WERI-Rb-1 (cell line): ENCODE results near the gene IGSF11.
A peak's percentile ranks its signal among the peaks of the same experiment; 100 is the strongest.

ENCODE experiments used
- DNase-seq: peaks from one replicate; pipeline ENCODE4 v3.0.0-alpha.2; 2020
- H3K27ac ChIP-seq: fragments of 250-450 bp; sonication (Bioruptor Pico); 2 replicates; pipeline ENCODE4 v1.5.1; 2020; ENCODE audit warnings: mild to moderate bottlenecking, moderate library complexity
- H3K27me3 ChIP-seq: fragments of 250-450 bp; sonication (Bioruptor Pico); 2 replicates; pipeline ENCODE4 v1.5.1; 2021; ENCODE audit warnings: mild to moderate bottlenecking, low read depth, moderate library complexity; ENCODE audit not compliant: insufficient read depth, severe bottlenecking
- H3K36me3 ChIP-seq: fragments of 250-450 bp; sonication (Bioruptor Pico); 2 replicates; pipeline ENCODE4 v1.5.1; 2020; ENCODE audit warnings: mild to moderate bottlenecking, moderate library complexity
- H3K4me3 ChIP-seq: 2 replicates; pipeline ENCODE4 v1.5.1; 2011; ENCODE audit warnings: low read depth, mild to moderate bottlenecking, control low read depth, low read length
- H3K9me3 ChIP-seq: fragments of 250-450 bp; sonication (Bioruptor Pico); 2 replicates; pipeline ENCODE4 v1.5.1; 2021; ENCODE audit warnings: mild to moderate bottlenecking, moderate library complexity; ENCODE audit not compliant: severe bottlenecking
- TF ChIP-seq, protein P1 (sequence below): IDR thresholded peaks from 2 replicates; pipeline ENCODE4 v1.5.1; 2011; ENCODE audit warnings: low read depth, mild to moderate bottlenecking, control low read depth, inconsistent platforms, low read length

IGSF11 gene

DNA sequence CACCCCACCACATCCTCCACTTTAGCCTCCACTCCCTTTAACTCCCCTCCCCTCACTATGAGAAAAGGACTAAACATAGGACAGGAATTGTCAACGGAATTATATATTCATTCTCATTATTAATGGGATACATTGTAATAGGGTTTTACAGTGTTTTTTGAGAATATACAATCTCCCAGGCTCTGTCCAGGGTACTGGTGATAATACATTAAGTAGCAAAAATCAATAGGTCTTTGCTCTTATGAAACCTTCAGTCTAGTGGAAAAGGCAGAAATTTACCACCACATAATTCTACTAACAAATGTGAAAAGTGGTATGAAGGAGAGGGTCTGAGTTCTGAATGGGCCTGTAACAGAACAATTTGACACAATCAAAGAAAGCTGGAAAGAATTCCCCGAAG lies 28.2 kb upstream of the IGSF11 start:
- no peak overlapping the region for H3K27ac ChIP-seq
- H3K27me3 ChIP-seq = no peaks in the 10 kb centered on the region
- no peaks in the 10 kb centered on the region for H3K9me3 ChIP-seq
- no peak overlapping the region for H3K4me3 ChIP-seq
- DNase-seq = no peak
- no peaks in the 10 kb centered on the region for H3K36me3 ChIP-seq
- TF ChIP-seq, protein P1, sequence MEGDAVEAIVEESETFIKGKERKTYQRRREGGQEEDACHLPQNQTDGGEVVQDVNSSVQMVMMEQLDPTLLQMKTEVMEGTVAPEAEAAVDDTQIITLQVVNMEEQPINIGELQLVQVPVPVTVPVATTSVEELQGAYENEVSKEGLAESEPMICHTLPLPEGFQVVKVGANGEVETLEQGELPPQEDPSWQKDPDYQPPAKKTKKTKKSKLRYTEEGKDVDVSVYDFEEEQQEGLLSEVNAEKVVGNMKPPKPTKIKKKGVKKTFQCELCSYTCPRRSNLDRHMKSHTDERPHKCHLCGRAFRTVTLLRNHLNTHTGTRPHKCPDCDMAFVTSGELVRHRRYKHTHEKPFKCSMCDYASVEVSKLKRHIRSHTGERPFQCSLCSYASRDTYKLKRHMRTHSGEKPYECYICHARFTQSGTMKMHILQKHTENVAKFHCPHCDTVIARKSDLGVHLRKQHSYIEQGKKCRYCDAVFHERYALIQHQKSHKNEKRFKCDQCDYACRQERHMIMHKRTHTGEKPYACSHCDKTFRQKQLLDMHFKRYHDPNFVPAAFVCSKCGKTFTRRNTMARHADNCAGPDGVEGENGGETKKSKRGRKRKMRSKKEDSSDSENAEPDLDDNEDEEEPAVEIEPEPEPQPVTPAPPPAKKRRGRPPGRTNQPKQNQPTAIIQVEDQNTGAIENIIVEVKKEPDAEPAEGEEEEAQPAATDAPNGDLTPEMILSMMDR = no peak

DNA sequence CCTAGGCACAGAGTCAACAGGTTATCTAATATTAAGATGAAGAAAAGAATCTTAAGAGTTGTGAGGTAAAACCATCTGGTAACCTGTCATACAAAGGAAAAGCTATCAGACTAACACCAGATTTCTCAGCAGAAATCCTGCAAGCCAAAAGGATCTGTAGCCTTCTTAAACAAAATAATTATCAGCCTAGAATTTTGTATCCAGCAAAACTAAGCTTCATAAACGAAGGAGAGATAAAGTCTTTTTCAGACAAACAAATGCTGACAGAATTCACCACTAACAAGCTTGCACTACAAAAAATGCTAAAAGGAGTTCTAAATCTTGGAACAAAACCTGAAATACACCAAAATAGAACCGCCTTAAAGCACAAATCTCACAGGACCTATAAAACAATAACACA lies 9.9 kb upstream of the IGSF11 start:
- no peaks in the 10 kb centered on the region for H3K9me3 ChIP-seq
- no peak overlapping the region for H3K4me3 ChIP-seq
- no peak for DNase-seq
- no peak overlapping the region for H3K27ac ChIP-seq
- no peaks in the 10 kb centered on the region for H3K36me3 ChIP-seq
- TF ChIP-seq, protein P1 = no peak
- H3K27me3 ChIP-seq = no peaks in the 10 kb centered on the region

DNA sequence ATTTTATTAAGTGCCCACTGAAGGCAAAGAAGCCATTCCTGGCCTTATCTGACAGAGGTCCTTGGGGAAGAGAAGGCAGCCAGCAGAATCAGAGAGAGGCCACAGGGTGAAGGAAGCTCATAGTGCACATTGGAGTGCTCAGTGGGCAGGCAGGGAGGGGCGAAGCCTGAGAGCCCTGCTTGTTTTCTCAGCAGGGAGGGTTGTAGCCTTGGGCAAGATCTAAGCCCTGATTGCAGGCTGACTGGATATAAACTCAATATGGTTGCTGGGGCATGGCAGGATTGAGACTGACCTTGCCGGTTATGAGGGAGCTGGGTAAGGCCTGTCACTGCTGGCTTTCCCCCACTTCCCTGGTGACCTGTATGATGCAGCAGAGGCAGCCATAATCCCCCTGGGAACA lies 7.5 kb upstream of the IGSF11 start:
- DNase-seq = no peak
- TF ChIP-seq, protein P1 = no peak
- no peak overlapping the region for H3K4me3 ChIP-seq
- H3K27ac ChIP-seq = no peak overlapping the region
- H3K9me3 ChIP-seq = no peaks in the 10 kb centered on the region
- H3K27me3 ChIP-seq = no peaks in the 10 kb centered on the region
- H3K36me3 ChIP-seq = no peaks in the 10 kb centered on the region

DNA sequence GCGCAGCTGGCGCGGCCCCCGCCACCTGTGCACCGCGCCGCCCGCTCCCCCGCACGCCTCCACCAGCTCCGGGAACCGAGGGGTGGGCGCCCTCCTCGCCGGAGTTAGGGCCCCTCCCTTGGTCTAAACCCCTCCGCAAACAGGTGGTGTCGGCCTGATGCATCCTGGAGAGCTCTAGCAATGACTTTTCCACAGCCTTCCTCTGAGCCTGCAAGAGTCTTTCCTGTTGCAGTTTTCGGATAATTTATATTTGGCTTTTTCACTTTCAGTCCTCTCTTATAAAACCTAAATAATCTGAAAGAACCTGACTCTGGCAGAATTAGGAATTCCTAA lies 334 bp upstream of the IGSF11 start:
- Histone ChIP-seq H3K27ac (no peak overlapping the region), H3K9me3 (no peaks in the 10 kb centered on the region), H3K4me3 (peak overlapping the region; percentile 87), H3K27me3 (no peaks in the 10 kb centered on the region), H3K36me3 (no peaks in the 10 kb centered on the region)
- DNase-seq = no peak
- TF ChIP-seq, protein P1 = no peak

DNA sequence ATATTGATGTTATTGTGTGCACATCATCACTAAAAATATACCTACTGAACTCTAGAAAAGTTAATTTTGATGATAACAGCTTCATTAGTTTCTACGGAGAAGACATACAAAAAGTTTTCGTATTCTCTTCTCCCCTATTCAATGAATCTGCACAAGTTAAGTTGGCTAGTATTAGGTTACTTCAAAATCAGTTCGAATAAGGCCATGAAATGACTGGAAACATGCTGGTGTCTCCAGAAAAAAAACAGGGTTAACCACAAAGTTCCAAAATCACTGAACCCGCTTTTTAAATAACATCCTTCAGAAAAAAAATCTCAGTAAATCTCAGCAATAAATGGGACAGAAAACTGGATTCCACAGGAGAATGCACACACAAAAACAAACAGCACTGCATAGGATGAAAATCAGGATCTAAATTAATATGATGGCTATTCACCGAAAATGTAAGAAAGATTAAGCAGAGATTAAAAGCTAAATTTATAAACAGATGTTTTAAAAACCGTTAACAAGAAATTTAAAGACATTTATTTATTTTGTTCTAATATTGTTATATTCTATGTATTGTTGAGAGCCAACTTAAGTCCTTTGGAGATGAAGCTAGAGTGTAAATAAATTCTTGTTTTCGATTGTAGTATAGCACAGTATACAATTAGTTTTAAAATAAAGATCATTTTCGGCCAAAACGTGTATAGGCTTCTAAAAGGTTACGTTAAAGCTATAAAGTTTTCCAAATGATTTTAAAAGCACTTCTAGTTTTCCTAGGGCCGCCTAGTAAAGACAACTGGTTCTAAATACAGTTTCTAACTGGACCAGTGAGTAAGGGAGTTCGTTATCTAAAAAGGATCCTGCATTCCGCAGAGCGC lies 1.0 kb downstream of the IGSF11 start:
- TF ChIP-seq, protein P1 = no peak
- Histone ChIP-seq H3K27ac (no peak overlapping the region; the same call in 1 of the 2 replicates), H3K9me3 (no peaks in the 10 kb centered on the region), H3K27me3 (no peaks in the 10 kb centered on the region), H3K36me3 (no peaks in the 10 kb centered on the region), H3K4me3 (peak overlapping the region; percentile 87)
- no peak for DNase-seq
